Endometrium (tissue), 2 donors: ENCODE data around the gene KCNQ1OT1.

ENCODE experiments used
- FAIRE-seq: peaks from 2 replicates; lab custom pipeline; 2012; peaks lifted over from hg19 to GRCh38; lab: Jason Lieb, UNC
- donor health status: control.
- donor health status: control.

Gene KCNQ1OT1

GRCh38 chr11:2570211-2570811 is 129.5 kb downstream of the KCNQ1OT1 start:
- FAIRE-seq = no peak

GRCh38 chr11:2569731-2570210 is 130.0 kb downstream of the KCNQ1OT1 start:
- no peak for FAIRE-seq

- no peak for FAIRE-seq
Observed at GRCh38 chr11:2569321-2569721, 130.5 kb downstream of the KCNQ1OT1 start.

- FAIRE-seq = no peak
Observed at GRCh38 chr11:2567026-2567671, 132.6 kb downstream of the KCNQ1OT1 start.

GRCh38 chr11:2566223-2567025 is 133.4 kb downstream of the KCNQ1OT1 start:
- FAIRE-seq = no peak

- FAIRE-seq = no peak
Observed at GRCh38 chr11:2565447-2566222, 134.2 kb downstream of the KCNQ1OT1 start.

GRCh38 chr11:2564588-2565425 is 135.0 kb downstream of the KCNQ1OT1 start:
- FAIRE-seq = no peak

GRCh38 chr11:2564008-2564530 is 135.7 kb downstream of the KCNQ1OT1 start:
- FAIRE-seq = no peak

- FAIRE-seq = no peak
Observed at GRCh38 chr11:2563213-2564007, 136.4 kb downstream of the KCNQ1OT1 start.

GRCh38 chr11:2562890-2563212 is 136.9 kb downstream of the KCNQ1OT1 start:
- FAIRE-seq = no peak

GRCh38 chr11:2561696-2562581 is 137.9 kb downstream of the KCNQ1OT1 start:
- FAIRE-seq = no peak

- no peak for FAIRE-seq
Observed at GRCh38 chr11:2559527-2560311, 140.1 kb downstream of the KCNQ1OT1 start.

GRCh38 chr11:2558861-2559526 is 140.8 kb downstream of the KCNQ1OT1 start:
- no peak for FAIRE-seq

- FAIRE-seq = no peak
Observed at GRCh38 chr11:2558397-2558796, 141.4 kb downstream of the KCNQ1OT1 start.
